ENCODE results near the gene PYHIN1. TPM values are rescaled to one million over a fixed set of nuclear protein-coding genes. Genes with fewer than 3 reads are reported as not detected.

PYHIN1 gene
- total and polyA plus RNA-seq, 7 donors: 0.36 to 3.5 (median 0.83) TPM; not detected in 2

DNA sequence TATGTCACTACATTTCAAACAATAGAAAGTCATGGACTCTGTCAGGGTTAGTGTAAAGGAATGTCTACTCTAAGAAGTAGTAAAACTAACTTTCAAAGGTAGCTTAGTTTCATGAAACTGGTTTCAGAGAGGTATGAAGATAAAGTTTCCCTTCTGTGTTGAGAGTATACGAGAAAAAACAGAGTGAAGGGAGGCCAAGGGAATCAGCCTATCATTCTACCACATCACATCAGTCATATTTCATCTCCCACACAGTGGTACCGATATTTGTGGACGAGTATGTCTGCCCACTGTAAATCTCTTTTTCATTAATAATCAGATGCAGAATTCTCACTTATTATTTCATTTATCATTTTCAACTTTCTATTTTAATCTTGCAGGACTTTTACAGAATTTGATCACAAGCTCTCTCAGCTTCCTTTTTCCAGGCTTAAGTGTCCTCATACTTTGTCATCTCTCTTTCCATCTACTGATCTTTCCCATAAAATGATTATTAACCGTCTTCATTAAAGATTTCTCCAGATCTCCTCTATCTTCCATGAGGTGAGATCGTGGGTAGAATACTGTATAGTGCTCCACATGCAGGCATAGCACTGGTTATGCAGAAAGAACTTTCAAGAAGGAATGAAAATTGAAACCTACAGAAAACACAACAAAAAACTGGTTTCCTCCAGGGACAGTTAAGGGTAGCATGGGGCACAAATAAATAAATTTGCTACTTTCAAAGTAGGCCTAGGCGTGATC is 66.9 kb downstream of the PYHIN1 start:
- peaks cover 0 to 32% (median 22%) of the 10 kb centered on the region in 4 donors for H3K4me1 ChIP-seq
- no peaks in the 10 kb centered on the region for H3K27me3 ChIP-seq
- no peak for TF ChIP-seq POLR2A (IDR thresholded peaks at IDR 0.05)
- no peak for TF ChIP-seq POLR2AphosphoS5 (IDR thresholded peaks at IDR 0.05)
- no peak for TF ChIP-seq EP300 (IDR thresholded peaks at IDR 0.05)
- TF ChIP-seq, protein P1, sequence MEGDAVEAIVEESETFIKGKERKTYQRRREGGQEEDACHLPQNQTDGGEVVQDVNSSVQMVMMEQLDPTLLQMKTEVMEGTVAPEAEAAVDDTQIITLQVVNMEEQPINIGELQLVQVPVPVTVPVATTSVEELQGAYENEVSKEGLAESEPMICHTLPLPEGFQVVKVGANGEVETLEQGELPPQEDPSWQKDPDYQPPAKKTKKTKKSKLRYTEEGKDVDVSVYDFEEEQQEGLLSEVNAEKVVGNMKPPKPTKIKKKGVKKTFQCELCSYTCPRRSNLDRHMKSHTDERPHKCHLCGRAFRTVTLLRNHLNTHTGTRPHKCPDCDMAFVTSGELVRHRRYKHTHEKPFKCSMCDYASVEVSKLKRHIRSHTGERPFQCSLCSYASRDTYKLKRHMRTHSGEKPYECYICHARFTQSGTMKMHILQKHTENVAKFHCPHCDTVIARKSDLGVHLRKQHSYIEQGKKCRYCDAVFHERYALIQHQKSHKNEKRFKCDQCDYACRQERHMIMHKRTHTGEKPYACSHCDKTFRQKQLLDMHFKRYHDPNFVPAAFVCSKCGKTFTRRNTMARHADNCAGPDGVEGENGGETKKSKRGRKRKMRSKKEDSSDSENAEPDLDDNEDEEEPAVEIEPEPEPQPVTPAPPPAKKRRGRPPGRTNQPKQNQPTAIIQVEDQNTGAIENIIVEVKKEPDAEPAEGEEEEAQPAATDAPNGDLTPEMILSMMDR (IDR thresholded peaks at IDR 0.05): no peak
- H3K4me3 ChIP-seq: peak overlapping the region in 3 of 4 donors; percentile 38 to 52 (median 50)
- H3K9me3 ChIP-seq: no peaks in the 10 kb centered on the region
- intact Hi-C loops (cut with DNase I): loop anchor here (1.0 to 5.0 kb wide), 2 partner anchors 74 to 795 kb away; no protein-coding TSS in a partner anchor
- H3K36me3 ChIP-seq: no peaks in the 10 kb centered on the region
- H3K27ac ChIP-seq: peak overlapping the region in 2 of 4 donors; percentile 82 to 85
- WGBS, 2 donors: 50 to 53% methylated on average over 6 of the region's 6 CpGs
- DNase-seq: no peak

DNA sequence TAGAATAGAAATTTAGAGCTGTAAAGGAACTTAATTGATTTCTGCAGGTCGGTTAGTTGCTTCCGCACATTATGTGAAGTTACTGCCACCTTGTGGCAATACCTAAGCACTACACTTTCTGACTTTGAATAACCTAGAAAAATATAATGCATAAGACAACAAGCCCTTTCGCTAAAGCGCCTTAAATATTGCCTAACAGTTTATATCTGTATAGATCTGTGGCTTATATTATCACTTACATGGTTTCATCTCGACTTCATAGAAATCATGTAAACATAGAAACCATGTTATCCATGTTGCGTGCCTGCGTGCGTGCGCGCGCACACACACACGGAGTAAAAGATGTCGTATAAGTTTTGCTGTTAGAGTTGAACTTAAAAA is 67.4 kb downstream of the PYHIN1 start:
- H3K4me3 ChIP-seq: peak overlapping the region; percentile 36 to 52 (median 44)
- no peaks in the 10 kb centered on the region for H3K36me3 ChIP-seq
- no peaks in the 10 kb centered on the region for H3K27me3 ChIP-seq
- no peaks in the 10 kb centered on the region for H3K9me3 ChIP-seq
- H3K27ac ChIP-seq: peak overlapping the region; percentile 81 to 86 (median 84)
- intact Hi-C loops (cut with DNase I): loop anchor here (1.0 to 5.0 kb wide), 2 partner anchors 74 to 795 kb away; no protein-coding TSS in a partner anchor
- DNase-seq: peak; percentile 74
- H3K4me1 ChIP-seq: peaks cover 0 to 32% (median 22%) of the 10 kb centered on the region in 4 donors
- TF ChIP-seq POLR2A (IDR thresholded peaks at IDR 0.05) (no peak), EP300 (IDR thresholded peaks at IDR 0.05) (no peak), POLR2AphosphoS5 (IDR thresholded peaks at IDR 0.05) (peak in 3 of 4 donors; percentile 18 to 70 (median 47))
- TF ChIP-seq, protein P1 (IDR thresholded peaks at IDR 0.05): peak; percentile 80 to 92 (median 86)
- 12 to 31% methylated on average over 13 of the region's 13 CpGs for WGBS, 2 donors

DNA sequence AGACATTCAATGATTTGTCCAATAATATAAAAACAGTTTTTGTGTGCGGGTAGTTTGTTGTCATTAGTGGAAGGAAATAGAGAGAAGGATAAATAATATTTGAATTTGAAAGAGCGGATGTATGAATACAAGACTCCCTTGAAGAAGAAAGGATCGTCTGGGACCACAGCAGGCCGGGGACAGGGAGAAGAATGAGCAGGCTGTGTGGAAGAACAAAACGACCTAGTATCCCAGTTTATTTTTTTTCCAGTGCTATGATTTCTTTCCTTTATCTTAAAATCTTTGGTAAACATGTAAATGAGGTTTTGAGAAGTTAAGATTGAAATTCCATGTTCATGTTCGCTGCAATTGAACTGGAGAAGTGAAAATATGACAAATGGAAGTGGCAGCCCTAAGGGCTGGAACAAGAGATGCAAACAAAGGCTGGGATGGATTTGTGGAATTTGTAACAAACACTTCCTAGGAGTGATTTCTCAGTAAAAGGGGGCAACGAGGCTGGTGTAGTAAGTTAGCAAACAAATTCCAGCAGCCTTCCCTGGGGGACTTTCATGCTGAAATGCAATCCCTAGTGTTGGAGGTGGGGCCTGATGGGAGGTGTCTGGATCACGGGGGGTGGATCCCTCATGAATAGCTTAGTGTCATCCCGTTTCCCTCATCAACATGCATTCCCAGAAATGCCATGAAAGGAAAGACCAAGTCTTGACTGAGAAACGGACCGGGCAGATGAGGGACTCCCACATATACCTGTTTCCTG is 68.1 kb downstream of the PYHIN1 start:
- intact Hi-C loops (cut with DNase I): loop anchor here (5.0 to 10.0 kb wide), 2 partner anchors 73 to 1035 kb away; no protein-coding TSS in a partner anchor
- Histone ChIP-seq H3K27ac (peak overlapping the region; percentile 81 to 86 (median 84)), H3K9me3 (no peaks in the 10 kb centered on the region), H3K27me3 (no peaks in the 10 kb centered on the region), H3K4me3 (peak overlapping the region; percentile 36 to 52 (median 44)), H3K4me1 (peaks cover 0 to 32% (median 22%) of the 10 kb centered on the region in 4 donors), H3K36me3 (no peaks in the 10 kb centered on the region)
- DNase-seq: peak; percentile 94
- TF ChIP-seq POLR2AphosphoS5 (IDR thresholded peaks at IDR 0.05): peak; percentile 76 to 89 (median 88)
- TF ChIP-seq, protein P1 (IDR thresholded peaks at IDR 0.05): no peak
- peak; percentile 17 to 54 for TF ChIP-seq POLR2A (IDR thresholded peaks at IDR 0.05)
- 26 to 44% methylated on average over 11 of the region's 11 CpGs for WGBS, 2 donors

- Histone ChIP-seq H3K36me3 (no peaks in the 10 kb centered on the region), H3K9me3 (no peaks in the 10 kb centered on the region), H3K4me3 (peak overlapping the region; percentile 36 to 52 (median 44)), H3K27ac (peak overlapping the region; percentile 81 to 86 (median 84)), H3K4me1 (peaks cover 0 to 32% (median 22%) of the 10 kb centered on the region in 4 donors), H3K27me3 (no peaks in the 10 kb centered on the region)
- 37 to 53% methylated on average over 6 of the region's 6 CpGs for WGBS, 2 donors
- intact Hi-C loops (cut with DNase I): loop anchor here (10.0 kb wide), 1 partner anchor 1035 kb away; no protein-coding TSS in a partner anchor
- TF ChIP-seq POLR2A (IDR thresholded peaks at IDR 0.05) (no peak), POLR2AphosphoS5 (IDR thresholded peaks at IDR 0.05) (peak in 3 of 4 donors; percentile 3 to 55 (median 52)), EP300 (IDR thresholded peaks at IDR 0.05) (peak in 1 of 4 donors; percentile 1)
- TF ChIP-seq, protein P1 (IDR thresholded peaks at IDR 0.05): no peak
- no peak for DNase-seq
Observed at GRCh38 chr1:159000070-159000409, 68.7 kb downstream of the PYHIN1 start.
